CD4-positive, alpha-beta T cell treated with Interleukin-17A for 1 hour (primary cell): ENCODE results near the gene ARL4A.
"Not testable (repeated sequence)": the region's sequence is repeated elsewhere in the genome, so short reads cannot be mapped to it uniquely, and the experiment has no call there.

Source experiments
- DNase-seq: peaks from one replicate; pipeline ENCODE4 v3.0.0-alpha.2; 2020

Gene ARL4A, protein sequence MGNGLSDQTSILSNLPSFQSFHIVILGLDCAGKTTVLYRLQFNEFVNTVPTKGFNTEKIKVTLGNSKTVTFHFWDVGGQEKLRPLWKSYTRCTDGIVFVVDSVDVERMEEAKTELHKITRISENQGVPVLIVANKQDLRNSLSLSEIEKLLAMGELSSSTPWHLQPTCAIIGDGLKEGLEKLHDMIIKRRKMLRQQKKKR

DNA sequence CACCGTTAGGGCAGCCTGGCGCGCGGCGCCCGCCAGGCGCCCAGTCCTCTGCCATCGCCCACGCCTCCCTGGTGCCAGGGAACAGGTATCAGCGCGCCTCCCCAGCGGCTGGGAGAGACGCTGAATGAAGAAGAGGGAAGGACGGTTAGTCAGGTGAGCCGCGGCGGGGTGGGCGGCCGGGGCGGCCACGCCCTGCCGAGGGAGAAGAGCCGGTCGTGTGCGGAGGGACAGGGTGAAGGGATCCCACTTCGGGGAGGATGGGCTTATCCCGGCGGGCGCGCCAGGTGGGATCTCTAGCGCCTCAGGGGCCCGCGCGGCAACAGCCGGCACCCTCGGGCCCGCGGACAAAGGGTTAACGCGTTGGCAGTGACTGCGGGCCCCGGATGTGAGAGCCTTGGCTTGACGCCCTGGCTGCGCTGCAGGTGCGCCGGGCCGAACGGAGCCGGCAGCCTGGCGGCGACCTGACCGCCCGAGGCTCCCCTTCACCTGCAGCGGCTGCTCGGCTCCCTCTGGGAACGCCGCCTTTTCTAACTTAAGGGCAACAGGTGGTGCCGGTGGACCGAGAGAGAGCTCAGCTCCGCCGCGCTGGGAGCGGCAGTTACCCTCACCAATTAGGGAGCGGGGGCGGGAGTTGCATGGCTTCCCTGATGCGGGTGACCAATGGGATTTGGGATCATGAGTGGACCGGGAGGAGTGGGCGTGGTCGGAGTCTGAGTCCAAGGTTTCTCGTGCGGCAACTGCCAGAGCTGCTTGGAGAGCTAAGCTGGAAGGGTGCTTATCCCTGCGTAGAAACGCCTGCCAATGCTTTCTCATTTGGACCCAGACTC is at the start of gene ARL4A:
ARL4A (plus strand) TSS at position 743 of the 827 bp plus-strand sequence. CDS start 622 bp downstream, outside the sequence.
- peak; percentile 93 for DNase-seq

DNA sequence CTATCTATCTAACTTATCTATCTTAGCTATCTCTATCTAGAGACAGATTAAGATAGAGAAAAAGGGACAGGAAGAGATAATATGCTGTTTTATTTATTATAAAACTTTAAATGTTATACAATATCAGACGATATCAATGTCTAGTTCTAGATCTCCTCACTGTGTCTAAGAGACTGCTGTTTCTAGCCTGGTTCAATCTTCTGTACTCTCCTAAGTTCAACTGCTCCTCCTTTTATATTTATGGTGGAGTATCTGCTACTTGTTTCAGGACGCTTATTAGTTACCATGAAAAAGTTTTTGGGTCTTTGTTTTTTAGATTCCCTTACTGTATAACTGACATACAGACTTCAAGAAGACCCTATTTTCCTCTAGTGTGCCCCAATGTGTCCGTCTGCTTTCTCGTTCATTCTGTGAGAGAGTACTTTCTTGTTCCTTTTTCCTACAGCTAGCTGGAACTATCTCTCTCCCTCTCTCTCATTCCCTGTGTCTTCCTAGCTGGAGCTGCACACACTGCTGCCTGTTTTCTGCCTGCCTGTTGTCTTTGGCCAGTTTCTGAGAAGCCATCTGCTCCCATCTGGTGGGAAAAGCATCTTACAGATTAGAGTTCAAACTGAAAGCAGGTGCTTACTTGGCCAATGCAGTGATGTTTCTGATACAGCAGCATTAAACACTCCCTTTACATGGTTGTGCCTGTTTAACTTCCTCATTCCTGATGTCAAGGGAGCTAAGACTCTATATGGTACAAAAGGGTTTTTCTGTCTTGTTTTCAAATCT is 49.4 kb upstream of the ARL4A start:
- peak; percentile 10 for DNase-seq

DNA sequence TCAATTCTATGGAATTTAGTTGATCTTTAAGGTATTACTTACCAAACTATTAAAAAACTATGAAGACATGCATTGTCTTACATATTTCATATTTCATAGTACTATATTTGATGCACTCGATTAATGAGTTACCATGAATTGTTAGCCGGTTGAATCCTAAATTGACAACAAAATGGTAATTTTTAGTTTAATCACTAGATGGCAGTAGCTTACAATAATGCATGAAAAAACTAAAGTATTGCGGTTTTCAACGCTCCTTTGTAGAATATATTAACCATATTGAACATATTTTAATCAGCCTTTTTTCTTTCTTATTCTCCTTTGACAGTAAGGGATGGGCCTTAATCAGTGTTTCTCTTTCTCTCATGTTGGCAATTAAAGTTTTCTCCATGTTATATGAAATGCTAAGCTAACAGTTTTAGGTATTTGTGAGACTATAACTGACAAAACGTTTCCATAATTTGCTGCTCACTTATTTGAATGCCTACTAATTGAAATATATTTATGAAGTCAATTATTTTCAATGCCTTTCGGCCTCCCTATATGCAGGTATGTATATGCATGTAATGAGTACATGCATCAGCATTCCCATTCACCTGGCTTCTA is 48.5 kb upstream of the ARL4A start:
- DNase-seq = peak; percentile 66

DNA sequence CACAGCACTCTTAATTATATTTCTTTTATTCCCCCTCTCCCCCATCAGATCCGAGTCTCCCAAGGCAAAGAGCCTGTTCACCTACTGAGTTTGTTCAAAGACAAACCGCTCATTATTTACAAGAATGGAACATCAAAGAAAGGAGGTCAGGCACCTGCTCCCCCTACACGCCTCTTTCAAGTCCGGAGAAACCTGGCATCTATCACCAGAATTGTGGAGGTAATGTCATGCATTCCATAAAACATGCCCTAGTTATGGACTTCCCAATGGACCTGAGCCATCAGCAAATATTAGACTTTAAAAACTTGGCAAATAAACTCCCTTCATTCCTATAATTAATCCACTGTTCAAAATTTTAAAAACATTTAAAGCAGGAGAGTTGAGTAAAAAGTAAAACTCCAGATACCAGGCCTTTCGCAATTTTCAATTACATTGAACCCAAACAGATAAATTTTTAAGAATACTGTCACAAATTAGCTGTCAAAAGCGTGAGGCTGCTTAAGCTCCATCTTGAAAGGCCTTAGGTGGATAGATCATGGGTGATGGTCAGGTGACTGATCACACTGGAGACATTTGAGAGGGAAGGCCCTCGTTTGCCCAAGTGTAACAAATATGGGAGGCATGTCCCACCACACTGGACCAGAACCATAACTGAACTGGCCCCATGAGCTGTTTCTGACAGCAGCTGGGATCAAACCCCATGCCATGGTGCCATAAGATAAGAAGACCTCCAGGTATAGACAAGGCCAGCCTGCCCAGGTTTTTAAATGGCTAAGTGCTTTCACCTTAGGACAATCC is 46.9 kb upstream of the ARL4A start:
- DNase-seq = no peak

DNA sequence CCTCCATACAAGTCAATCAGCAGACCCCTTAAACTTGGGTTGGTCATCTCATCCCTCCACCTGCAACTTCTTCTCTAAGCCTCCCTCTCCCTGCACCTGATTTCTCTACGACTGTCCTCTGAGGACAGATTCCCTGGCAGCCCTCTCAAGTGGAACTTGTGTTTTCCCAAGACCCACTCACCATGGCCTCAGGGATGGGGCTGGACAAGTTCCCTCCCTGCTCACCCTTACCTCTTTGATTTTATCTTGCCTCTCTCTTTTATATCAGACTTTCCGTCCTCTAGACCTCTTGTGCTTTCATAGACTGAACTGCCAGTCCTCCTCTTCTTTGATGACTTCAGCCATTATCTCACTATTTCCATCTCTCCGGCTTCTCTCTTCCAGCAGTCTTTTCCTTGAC is 46.2 kb upstream of the ARL4A start:
- DNase-seq = no peak

DNA sequence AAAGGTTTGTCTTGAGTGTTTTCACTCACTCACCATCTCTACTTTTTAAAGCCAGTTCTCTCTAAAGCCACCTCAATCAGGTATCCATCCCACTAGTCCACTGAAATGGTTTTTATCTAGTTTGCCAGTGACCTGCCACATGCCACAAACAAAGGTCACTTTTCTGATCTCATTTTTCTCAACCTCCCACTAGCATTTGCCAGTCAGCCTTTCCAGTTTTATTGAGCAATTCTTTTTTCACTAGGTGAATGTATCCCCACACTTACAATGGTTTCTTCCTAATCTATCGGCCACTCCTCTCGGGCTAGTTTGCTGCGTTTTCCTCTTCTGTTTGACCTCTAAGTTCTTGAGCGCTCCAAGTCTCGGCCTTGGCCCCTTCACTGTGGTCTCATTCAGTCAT is 44.9 kb upstream of the ARL4A start:
- DNase-seq = no peak

DNA sequence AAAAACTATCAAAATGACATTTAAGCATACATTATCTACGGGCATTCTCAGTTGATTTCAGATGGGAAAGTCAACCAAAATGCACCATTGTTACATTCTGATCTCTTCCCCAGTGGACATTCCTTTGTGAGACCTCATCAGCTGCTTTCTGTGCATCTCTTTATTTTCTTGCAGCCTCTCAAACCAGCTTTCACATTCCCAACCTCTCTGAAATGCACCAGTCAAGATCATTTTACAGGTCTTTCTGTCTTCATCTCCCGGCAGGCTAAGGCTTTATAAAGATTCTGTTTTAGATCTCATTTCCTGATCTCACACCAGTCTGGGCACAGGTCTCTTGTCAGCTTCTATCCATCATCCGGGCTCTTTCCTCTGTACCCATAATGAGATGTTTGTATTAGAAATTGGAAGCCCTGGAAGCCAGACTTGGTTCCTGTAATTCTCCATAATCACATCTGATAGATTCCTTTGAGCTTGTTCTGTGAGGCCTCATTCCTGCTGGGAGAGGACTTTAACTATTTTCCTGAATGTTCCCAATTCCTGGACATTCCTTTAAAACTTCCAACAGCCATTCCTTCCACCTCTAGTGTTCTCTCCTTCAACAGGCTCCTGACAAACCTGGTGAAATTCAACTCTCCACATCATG is 44.3 kb upstream of the ARL4A start:
- DNase-seq = no peak

DNA sequence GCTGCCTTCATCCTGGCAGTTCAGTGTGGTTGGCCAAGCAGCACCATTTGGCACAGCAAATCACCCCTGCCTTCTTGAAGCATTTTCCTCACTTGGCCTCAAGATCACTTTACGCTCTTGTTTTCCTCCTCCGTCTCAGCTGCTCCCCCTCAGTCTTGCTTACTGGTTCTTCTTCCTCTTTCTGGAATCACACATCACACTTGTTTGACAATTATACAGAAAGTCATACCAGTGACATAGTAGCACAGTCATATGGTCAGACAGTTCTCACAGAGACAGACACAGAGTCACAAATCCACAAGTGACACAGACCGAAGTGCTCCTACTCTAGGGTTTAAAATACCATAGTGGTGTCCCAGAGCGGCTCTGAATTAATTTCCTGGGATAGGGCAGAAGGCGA is 43.8 kb upstream of the ARL4A start:
- DNase-seq = no peak

DNA sequence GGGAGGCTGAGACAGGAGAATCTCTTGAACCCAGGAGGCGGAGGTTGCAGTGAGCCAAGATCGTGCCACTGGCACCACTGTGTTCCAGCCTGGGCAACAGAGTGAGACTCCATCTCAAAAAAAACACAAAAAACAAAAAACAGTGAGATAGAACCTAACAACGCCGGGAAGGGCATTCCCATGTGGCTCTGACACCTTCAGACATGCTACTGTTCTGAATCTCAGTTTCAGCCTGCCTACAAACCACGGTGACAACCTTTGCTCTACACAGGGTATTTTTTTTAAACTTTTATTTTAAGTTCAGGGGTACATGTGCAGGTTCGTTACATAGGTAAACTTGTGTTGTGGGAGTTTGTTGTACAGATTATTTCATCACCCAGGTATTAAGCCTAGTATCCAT is 42.2 kb upstream of the ARL4A start:
- not testable (repeated sequence) for DNase-seq

DNA sequence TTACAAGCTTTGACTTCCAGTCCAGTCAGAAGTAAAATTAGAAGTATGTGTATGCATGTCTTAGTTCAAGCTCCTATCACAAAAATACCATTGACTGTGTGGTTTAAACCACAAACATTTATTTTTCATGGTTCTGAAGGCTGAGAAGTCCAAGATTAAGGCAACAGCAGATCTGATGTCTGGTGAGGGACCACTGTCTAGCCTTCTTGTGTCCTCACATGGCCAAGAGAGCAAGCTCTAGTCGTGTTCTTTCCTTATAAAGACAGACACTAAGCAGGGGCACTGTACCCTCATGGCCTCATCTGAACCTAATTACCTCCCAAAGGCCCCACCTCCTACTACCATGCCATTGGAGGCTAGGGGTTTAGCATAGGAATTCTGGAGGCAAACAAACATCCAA is 41.3 kb upstream of the ARL4A start:
- no peak for DNase-seq

DNA sequence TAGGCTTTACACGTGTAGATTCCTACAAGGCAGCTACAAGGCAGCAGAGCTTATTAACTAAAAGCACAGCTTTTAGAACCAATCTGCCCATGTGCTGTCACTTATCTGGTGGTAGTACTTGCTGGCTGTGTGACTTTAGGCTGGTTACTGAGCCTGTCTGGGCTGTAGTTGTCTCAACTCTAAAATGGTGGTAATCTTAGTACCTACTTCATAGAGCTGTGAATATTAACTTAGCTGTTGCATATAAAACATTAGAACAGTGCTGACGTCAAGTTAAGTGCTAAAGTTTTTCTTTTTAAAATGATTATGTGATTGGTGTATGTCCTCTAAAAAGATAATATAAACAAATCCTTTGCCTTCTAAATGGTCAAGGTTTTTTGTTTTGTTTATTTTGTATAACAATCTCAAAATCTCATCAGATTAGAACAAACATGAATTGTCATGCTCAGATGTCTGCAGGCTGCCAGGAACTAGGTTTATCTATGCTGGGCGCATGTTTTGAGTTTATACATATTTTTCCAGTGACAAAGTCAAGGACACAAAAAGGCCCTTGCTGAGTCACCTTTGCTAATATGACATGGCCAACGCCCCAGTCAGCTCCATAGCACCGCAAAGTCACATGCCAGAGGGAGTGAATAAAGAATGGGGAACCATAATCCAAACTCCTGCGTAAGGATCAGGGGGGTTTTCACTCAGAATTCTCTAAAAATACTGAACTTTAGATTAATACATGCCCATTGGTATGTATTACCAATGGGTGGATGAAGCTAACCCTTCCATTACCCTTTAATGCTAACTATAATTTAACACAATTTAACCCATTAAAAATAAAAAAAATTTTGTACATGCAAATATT is 39.8 kb upstream of the ARL4A start:
- DNase-seq = no peak

DNA sequence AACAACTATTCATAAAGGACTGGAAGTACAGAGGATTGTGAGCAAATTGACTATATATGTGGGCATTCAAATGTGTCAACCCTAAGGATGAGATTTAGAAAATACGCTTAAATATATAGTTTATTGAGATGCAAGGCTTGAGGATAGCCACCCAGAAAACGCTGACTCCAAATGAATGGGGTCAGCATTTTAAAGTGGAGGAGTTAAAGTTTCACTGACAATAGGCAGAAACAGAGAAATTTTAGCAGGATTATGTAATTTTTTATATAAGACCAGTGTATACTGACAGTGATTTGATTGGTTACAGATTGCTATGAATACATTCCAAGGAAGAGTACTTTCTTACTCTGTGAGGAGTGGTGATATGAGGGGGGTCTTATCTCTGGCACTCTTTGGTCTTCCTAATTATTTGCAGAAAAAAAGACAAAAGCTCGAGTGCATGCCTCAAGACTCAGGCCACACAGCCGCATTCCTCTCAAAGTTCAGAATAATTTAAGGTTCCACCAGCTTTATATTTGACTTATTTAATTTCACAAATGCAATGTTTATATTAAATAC is 38.6 kb upstream of the ARL4A start:
- DNase-seq = no peak

DNA sequence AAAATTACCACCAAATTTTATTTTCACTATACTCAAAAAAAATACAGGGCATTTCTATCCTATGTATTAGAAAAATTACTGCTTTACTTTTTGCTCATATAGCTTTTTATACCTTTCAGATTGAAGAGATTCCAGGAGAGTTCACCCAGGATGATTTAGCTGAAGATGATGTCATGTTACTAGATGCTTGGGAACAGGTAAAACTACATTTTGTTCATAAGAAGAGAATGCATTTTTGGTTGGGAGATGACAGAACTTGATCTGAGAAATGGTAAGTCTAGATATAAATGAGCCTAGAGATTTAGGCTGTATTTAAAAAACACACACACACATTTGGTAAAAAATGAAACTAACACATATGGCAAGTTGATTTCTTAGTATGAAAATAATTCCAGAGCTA is 38.1 kb upstream of the ARL4A start:
- no peak for DNase-seq

DNA sequence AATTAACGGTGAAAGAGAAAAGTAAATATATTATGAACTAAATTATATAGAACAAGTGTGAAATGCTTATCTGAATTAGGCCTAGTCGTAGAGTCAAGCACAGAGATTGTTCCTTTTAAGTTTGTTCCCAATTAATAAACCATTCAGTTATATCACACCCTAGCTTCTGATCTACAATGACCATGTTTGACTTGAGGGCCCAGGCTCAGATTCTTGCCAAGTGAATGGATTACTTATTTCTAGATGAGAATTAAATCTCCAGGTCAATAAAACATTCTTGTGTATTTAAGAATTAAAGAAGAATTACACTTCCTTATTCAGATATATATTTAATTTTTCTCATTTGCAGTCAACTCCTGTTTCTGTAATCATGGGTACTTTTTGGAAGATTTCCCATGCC is 37.4 kb upstream of the ARL4A start:
- DNase-seq = no peak

DNA sequence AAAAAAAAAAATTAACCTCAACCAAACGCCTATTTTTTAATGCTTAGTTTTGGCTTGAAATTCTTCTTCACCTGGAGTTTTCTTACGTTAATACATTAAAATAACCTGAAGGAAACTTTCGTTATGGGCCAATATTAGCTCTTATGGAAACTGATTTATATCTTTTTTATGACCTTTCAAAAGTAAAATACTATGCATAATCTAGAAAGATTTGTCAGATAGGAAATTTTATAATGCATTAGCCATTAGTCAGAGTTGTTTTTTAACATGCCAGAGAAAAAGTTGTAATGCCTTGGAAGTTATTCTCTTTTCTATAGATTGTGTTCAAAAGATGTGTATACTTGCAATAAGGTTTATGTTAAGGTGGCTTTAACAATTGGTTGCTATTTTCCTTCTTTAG is 34.3 kb upstream of the ARL4A start:
- no peak for DNase-seq

DNA sequence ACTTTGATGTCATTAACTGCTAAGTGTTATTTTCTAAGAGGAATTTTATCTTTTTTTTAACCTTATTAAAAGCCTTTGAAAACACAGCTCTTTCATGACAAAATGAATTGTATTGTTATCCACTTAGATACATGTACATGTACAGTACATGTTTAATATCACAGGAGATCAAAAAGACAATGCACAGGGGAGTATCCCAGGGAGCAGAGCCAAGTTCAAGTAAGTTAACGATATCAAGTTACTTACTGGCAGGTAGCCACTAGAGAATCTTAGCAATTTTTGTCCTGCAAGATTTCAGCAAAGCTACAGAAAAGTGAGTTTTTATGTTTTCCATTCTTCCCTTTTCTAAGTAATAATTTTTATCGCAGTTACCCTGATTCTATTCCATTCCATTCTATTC is 33.9 kb upstream of the ARL4A start:
- DNase-seq = no peak

DNA sequence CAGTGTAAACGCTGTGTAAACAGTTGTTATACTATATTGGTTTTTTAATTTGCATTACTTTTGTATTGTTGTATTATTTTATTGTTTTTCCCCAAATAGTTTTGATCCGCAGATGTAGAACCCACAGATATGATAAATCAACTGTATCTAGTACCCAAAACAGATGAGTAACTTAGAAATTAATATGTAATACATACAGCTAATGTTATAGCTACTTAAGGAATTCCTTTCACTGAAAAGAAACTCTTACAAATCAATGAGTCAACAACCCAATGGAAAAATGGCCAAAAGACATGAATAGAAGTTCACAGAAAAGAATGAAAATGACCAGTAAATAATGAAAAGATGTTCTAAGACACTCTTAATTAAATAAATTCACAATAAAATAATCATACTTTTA is 32.3 kb upstream of the ARL4A start:
- DNase-seq = no peak

DNA sequence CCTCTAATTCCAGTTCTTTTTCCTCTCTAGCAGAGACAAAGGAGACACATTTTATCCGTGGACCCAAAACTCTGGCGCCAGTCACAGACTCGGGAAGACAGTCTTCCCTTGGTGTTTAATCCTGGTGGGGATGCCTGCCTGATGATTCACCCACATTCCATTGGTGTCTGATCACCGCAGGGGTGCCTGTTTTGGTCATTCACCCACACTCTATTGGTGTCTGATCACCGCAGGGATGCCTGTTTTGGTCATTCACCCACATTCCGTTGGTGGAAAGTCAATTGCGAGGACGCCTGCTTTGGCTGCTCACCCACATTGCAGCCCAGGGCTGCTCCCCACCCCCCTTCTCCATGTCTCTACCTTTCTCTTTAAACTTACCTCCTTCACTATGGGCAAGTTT is 27.0 kb upstream of the ARL4A start:
- not testable (repeated sequence) for DNase-seq

DNA sequence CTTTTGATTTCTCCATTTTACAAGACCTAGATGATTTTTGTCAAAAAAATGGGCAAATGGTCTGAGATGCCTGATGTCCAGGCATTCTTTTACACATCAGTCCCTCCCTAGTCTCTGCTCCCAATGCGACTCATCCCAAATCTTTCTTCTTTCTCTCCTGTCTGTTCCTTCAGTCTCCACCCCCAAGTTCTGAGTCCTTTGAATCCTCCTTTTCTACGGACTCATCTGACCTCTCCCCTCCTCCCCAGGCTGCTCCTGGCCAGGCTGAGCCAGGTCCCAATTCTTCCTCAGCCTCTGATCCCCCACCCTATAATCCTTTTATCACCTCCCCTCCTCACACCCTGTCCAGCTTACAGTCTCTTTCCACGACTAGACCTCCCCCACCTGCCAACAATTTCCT is 26.4 kb upstream of the ARL4A start:
- not testable (repeated sequence) for DNase-seq

DNA sequence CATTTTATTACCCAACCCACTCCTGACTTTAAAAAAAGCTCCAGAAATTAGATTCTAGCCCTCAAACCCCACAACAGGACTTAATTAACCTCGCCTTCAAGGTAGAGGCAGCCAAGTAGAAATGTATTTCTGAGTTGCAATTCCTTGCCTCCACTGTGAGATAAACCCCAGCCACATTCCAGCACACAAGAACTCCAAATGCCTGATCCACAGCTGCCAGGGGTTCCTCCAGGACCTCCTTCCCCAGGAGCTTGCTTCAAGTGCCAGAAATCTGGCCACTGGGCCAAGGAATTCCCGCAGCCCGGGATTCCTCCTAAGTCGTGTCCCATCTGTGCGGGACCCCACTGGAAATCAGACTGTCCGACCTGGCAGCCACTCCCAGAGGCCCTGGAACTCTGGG is 25.9 kb upstream of the ARL4A start:
- no peak for DNase-seq
